Naive thymus-derived CD8-positive, alpha-beta T cell (primary cell): ENCODE data around the gene PPP1R13L. TPM values are rescaled to one million over a fixed set of nuclear protein-coding genes. Genes with fewer than 3 reads are reported as not detected.

Experiments
- ATAC-seq, 2 donors: fragments of 150-1000 bp; cut with Tn5 transposase in 1 of 2; sonication (Bioruptor Pico), chemical (Tn5 transposase) in 1 of 2; 1 replicate in 1 of 2; 2 replicates in 1 of 2; pipeline ENCODE4 v1.10.0; 2021; ENCODE audit warnings: mild to moderate bottlenecking in 2 of 2, moderate library complexity in 2 of 2
- POLR2A ChIA-PET: fragments of 350-600 bp; sonication (Branson Sonifier 250); formaldehyde crosslinking; loops from one replicate; lab custom pipeline; 2021; ENCODE audit warnings: antibody characterized with exemption; lab: Charles Lee
- DNase-seq, 10 donors: peaks; one replicate each; pipeline versions ENCODE4 v3.0.0 to v3.0.0-alpha.2; 2020 to 2022
- H3K27ac Mint-ChIP-seq, 10 donors: one replicate each; pipeline ENCODE4 v1.8.0; 2020 to 2022; ENCODE audit warnings: mild to moderate bottlenecking in 10 of 10, mixed read lengths in 10 of 10, moderate library complexity in 4 of 10, inconsistent platforms in 1 of 10
- H3K27me3 Mint-ChIP-seq, 5 donors: one replicate each; pipeline ENCODE4 v1.8.0; 2021 to 2022; ENCODE audit warnings: mixed read lengths in 5 of 5
- H3K36me3 Mint-ChIP-seq, 3 donors: one replicate each; pipeline ENCODE4 v1.8.0; 2020 to 2022; ENCODE audit warnings: mixed read lengths in 3 of 3, mild to moderate bottlenecking in 2 of 3, inconsistent platforms in 1 of 3
- H3K4me1 Mint-ChIP-seq, 4 donors: one replicate each; pipeline ENCODE4 v1.8.0; 2021 to 2022; ENCODE audit warnings: mixed read lengths in 4 of 4
- H3K4me3 Mint-ChIP-seq, 10 donors: one replicate each; pipeline ENCODE4 v1.8.0; 2020 to 2022; ENCODE audit warnings: mild to moderate bottlenecking in 10 of 10, mixed read lengths in 10 of 10, moderate library complexity in 6 of 10, inconsistent platforms in 1 of 10
- H3K9me3 Mint-ChIP-seq, 9 donors: one replicate each; pipeline ENCODE4 v1.8.0; 2020 to 2022; ENCODE audit warnings: mixed read lengths in 9 of 9, mild to moderate bottlenecking in 3 of 9, inconsistent platforms in 1 of 9, moderate library complexity in 1 of 9
- polyA plus RNA-seq, 3 donors: library from polyadenylated mRNA; unstranded; fragments of 300-500 nt; fragmentation: Illumina TruSeq; gene quantifications; one replicate each; pipeline ENCODE4 v1.2.3, GENCODE V29; 2021
- total RNA-seq, 8 experiments: library from RNA in 2 of 8; stranded (reverse) in 2 of 8; gene quantifications; one replicate each; pipeline ENCODE4 v1.2.3 and lab custom pipeline; 2021 to 2026

Gene PPP1R13L
- total and polyA plus RNA-seq, 5 experiments from 2014 or later = 0.64 to 13.2 (median 2.5) TPM

GRCh38 chr19:45403781-45404556, 900 bp downstream of the PPP1R13L start:
- peak overlapping the region in 3 of 10 donors; percentile 29 to 40 (median 38) for H3K27ac Mint-ChIP-seq

GRCh38 chr19:45403272-45403671, 1.6 kb downstream of the PPP1R13L start:
- peaks cover 0 to 3% (median 0%) of the 10 kb centered on the region in 9 donors for H3K9me3 Mint-ChIP-seq
- no peak overlapping the region for H3K27ac Mint-ChIP-seq
- no peak for ATAC-seq
- POLR2A ChIA-PET = interaction anchor here (0.9 kb wide), 1 partner anchor 11 kb away, joined by 3 read pairs; no protein-coding TSS in a partner anchor
- H3K27me3 Mint-ChIP-seq = peaks cover 19 to 59% (median 26%) of the 10 kb centered on the region in 5 donors
- peaks cover 0 to under 1% (median 0%) of the 10 kb centered on the region in 3 donors for H3K36me3 Mint-ChIP-seq
- H3K4me3 Mint-ChIP-seq = peak overlapping the region in 2 of 10 donors; percentile 33 to 34
- peaks cover 21 to 48% (median 42%) of the 10 kb centered on the region in 4 donors for H3K4me1 Mint-ChIP-seq
- DNase-seq = no peak

More at GRCh38 chr19:45403781-45404556, 900 bp downstream of the PPP1R13L start:
- POLR2A ChIA-PET = no interaction called here
- Mint-ChIP-seq H3K4me1 (peaks cover 20 to 47% (median 41%) of the 10 kb centered on the region in 4 donors), H3K4me3 (peak overlapping the region; percentile 47 to 100 (median 94)), H3K36me3 (peaks cover 0 to 5% (median 0%) of the 10 kb centered on the region in 3 donors), H3K27me3 (peaks cover 14 to 52% (median 21%) of the 10 kb centered on the region in 5 donors), H3K9me3 (no peaks in the 10 kb centered on the region)
- ATAC-seq = peak in 1 of 2 donors; percentile 17
- peak; percentile 39 to 76 (median 50) for DNase-seq

- peaks cover 21 to 47% (median 41%) of the 10 kb centered on the region in 4 donors for H3K4me1 Mint-ChIP-seq
- peak overlapping the region in 1 of 10 donors; percentile 5 for H3K4me3 Mint-ChIP-seq
- H3K9me3 Mint-ChIP-seq = peaks cover 0 to 3% (median 0%) of the 10 kb centered on the region in 9 donors
- H3K27me3 Mint-ChIP-seq = peaks cover 20 to 65% (median 30%) of the 10 kb centered on the region in 5 donors
- DNase-seq (peak in 6 of 10 donors; percentile 12 to 39 (median 29)), ATAC-seq (no peak)
- H3K36me3 Mint-ChIP-seq = no peaks in the 10 kb centered on the region
- no peak overlapping the region for H3K27ac Mint-ChIP-seq
- POLR2A ChIA-PET = interaction anchor here (0.8 to 0.9 kb wide), 3 partner anchors 10 to 83 kb away, joined by 3 to 4 read pairs (median 3); no protein-coding TSS in a partner anchor
Observed at GRCh38 chr19:45402298-45403061, 2.4 kb downstream of the PPP1R13L start.

GRCh38 chr19:45401815-45402214, 3.1 kb downstream of the PPP1R13L start:
- Mint-ChIP-seq H3K4me3 (peak overlapping the region in 1 of 10 donors; percentile 50), H3K36me3 (no peaks in the 10 kb centered on the region), H3K27me3 (peaks cover 20 to 71% (median 32%) of the 10 kb centered on the region in 5 donors), H3K9me3 (peaks cover 0 to 3% (median 0%) of the 10 kb centered on the region in 9 donors), H3K27ac (no peak overlapping the region), H3K4me1 (peaks cover 20 to 46% (median 38%) of the 10 kb centered on the region in 4 donors)
- POLR2A ChIA-PET = interaction anchor here (0.8 kb wide), 1 partner anchor 84 kb away, joined by 4 read pairs; no protein-coding TSS in a partner anchor
- ATAC-seq (no peak), DNase-seq (no peak)

GRCh38 chr19:45400192-45400591, 4.7 kb downstream of the PPP1R13L start:
- ATAC-seq (no peak), DNase-seq (no peak)
- Mint-ChIP-seq H3K27ac (no peak overlapping the region), H3K4me1 (peaks cover 13 to 31% (median 30%) of the 10 kb centered on the region in 4 donors), H3K27me3 (peaks cover 19 to 77% (median 38%) of the 10 kb centered on the region in 5 donors), H3K36me3 (no peaks in the 10 kb centered on the region), H3K4me3 (no peak overlapping the region), H3K9me3 (peaks cover 0 to 3% (median 0%) of the 10 kb centered on the region in 9 donors)
- POLR2A ChIA-PET = interaction anchor here (0.7 kb wide), 1 partner anchor 1226 kb away, joined by 4 read pairs; no protein-coding TSS in a partner anchor

- peaks cover 0 to 3% (median 0%) of the 10 kb centered on the region in 9 donors for H3K9me3 Mint-ChIP-seq
- peaks cover 7 to 17% (median 11%) of the 10 kb centered on the region in 4 donors for H3K4me1 Mint-ChIP-seq
- ATAC-seq (no peak), DNase-seq (no peak)
- no peaks in the 10 kb centered on the region for H3K36me3 Mint-ChIP-seq
- no peak overlapping the region for H3K27ac Mint-ChIP-seq
- no peak overlapping the region for H3K4me3 Mint-ChIP-seq
- POLR2A ChIA-PET = interaction anchor here (0.6 kb wide), 1 partner anchor 314 kb away, joined by 3 read pairs; no protein-coding TSS in a partner anchor
- peaks cover 8 to 42% (median 26%) of the 10 kb centered on the region in 5 donors for H3K27me3 Mint-ChIP-seq
Observed at GRCh38 chr19:45395821-45396617, 8.8 kb downstream of the PPP1R13L start.

- peaks cover 3 to 23% (median 12%) of the 10 kb centered on the region in 5 donors for H3K27me3 Mint-ChIP-seq
- H3K9me3 Mint-ChIP-seq = no peaks in the 10 kb centered on the region
- H3K4me3 Mint-ChIP-seq = no peak overlapping the region
- H3K36me3 Mint-ChIP-seq = no peaks in the 10 kb centered on the region
- no peak overlapping the region for H3K27ac Mint-ChIP-seq
- POLR2A ChIA-PET = interaction anchor here (0.6 to 1.5 kb wide), 3 partner anchors 11 to 65 kb away, joined by 3 to 10 read pairs (median 4); no protein-coding TSS in a partner anchor
- DNase-seq = no peak
- peaks cover 0 to 8% (median under 1%) of the 10 kb centered on the region in 4 donors for H3K4me1 Mint-ChIP-seq
- no peak for ATAC-seq
Observed at GRCh38 chr19:45391871-45392665, 12.8 kb downstream of the PPP1R13L start.

- POLR2A ChIA-PET = interaction anchor here (0.6 to 1.5 kb wide), 3 partner anchors 12 to 66 kb away, joined by 3 to 10 read pairs (median 4); no protein-coding TSS in a partner anchor
- DNase-seq = no peak
- no peaks in the 10 kb centered on the region for H3K36me3 Mint-ChIP-seq
- no peak overlapping the region for H3K4me3 Mint-ChIP-seq
- peaks cover 0 to 5% (median under 1%) of the 10 kb centered on the region in 4 donors for H3K4me1 Mint-ChIP-seq
- no peak overlapping the region for H3K27ac Mint-ChIP-seq
- no peak for ATAC-seq
- H3K27me3 Mint-ChIP-seq = peaks cover 3 to 26% (median 12%) of the 10 kb centered on the region in 5 donors
- no peaks in the 10 kb centered on the region for H3K9me3 Mint-ChIP-seq
Observed at GRCh38 chr19:45391346-45391745, 13.5 kb downstream of the PPP1R13L start.

GRCh38 chr19:45385392-45386221, 19.3 kb downstream of the PPP1R13L start:
- peak overlapping the region in 1 of 10 donors; percentile 3 for H3K4me3 Mint-ChIP-seq
- DNase-seq = no peak
- H3K9me3 Mint-ChIP-seq = no peaks in the 10 kb centered on the region
- no peaks in the 10 kb centered on the region for H3K36me3 Mint-ChIP-seq
- POLR2A ChIA-PET = interaction anchor here (0.6 kb wide), 1 partner anchor 104 kb away, joined by 4 read pairs; no protein-coding TSS in a partner anchor
- peaks cover 14 to 44% (median 19%) of the 10 kb centered on the region in 5 donors for H3K27me3 Mint-ChIP-seq
- ATAC-seq = peak; percentile 53 to 57
- peaks cover 0 to 8% (median 5%) of the 10 kb centered on the region in 4 donors for H3K4me1 Mint-ChIP-seq
- no peak overlapping the region for H3K27ac Mint-ChIP-seq

- no peak for ATAC-seq
- POLR2A ChIA-PET = no interaction called here
- Mint-ChIP-seq H3K27me3 (peaks cover 10 to 36% (median 19%) of the 10 kb centered on the region in 5 donors), H3K4me1 (peaks cover 0 to 8% (median 5%) of the 10 kb centered on the region in 4 donors), H3K27ac (no peak overlapping the region), H3K9me3 (no peaks in the 10 kb centered on the region), H3K36me3 (no peaks in the 10 kb centered on the region), H3K4me3 (no peak overlapping the region)
- DNase-seq = no peak
Observed at GRCh38 chr19:45382426-45382825, 22.4 kb downstream of the PPP1R13L start.
